ENCODE results near the gene KIDINS220.

Gene KIDINS220

DNA sequence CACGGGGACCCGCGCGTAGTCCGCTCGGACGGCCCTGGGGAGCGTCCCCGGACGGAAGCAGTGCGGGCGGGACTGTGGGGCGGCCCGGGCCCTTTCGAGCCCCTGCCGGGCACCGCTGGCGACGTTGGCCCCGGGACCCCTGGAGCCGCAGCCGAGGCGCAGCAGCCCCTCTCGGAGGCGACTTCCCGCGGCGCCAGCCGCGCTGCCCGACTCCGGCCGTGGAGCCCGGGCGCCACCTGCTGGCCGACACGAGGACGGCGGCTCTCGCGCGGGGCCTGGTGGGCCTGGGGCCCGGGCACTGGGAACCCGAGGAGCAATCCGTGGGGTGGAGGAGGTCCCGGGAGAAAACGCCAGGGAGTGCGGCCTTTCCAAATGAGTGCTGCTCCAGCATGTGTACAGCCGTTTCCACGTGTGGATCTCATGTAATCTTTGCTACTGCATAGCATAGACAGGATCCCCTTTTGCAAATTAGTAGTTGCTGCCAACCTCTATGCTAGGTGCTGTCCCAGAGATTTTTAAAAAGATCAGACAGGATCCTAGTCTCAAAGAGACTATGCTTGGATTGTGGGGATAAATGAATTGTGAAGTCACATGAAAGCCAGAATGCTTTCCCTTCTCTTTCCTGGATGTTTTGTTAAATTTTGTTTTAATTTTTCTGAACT lies 151.6 kb downstream of the KIDINS220 start:
- DNase-seq, result no peak

GRCh38 chr2:8684878-8685696 lies 152.3 kb downstream of the KIDINS220 start:
- no peak for DNase-seq

GRCh38 chr2:8684540-8684877 lies 152.9 kb downstream of the KIDINS220 start:
- no peak for DNase-seq

DNA sequence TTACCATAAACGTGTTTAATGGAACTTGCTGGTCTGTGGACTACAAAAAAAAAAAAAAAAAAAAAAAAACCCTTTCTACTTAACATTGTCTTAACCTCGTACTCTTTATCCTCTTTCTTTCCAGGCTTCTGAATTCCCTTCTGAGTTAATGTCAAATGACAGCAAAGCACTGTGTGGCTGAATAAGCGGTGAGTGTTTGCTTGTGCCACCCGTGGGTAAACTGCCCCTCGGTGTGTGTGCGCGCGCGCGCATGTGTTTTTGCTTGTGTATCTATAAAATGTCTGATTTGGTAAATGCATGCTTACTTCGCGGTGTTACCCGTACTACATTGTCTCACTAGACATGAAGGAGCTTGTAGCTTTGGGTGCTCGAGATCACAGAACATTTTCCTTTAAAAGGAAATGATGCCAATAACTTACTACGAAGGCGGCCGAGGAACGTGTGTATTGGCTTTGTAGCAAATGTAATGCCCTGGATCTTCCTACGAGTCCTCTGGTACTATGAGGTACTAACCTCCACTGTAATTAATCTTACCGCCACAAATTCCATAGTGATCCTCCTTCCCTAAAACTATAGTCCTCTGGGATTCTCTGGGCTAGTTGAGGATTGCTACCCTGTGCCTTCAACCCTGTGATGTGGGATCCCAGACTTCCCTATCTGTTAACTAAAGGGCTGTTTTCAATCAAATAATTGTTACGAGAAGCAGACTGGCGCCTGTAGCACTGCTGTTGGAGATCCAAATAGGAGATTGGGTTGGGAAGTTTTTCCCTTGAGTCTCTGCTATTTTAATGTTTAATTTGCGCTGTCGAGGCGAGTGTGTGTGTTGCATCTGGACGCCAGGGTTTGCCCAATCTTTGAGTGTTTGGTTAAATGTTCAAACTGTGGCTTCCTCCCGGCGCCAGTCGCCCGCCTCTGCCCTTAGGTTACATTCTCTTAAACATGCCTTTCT lies 154.4 kb downstream of the KIDINS220 start:
- DNase-seq, result peak; percentile 63

DNA sequence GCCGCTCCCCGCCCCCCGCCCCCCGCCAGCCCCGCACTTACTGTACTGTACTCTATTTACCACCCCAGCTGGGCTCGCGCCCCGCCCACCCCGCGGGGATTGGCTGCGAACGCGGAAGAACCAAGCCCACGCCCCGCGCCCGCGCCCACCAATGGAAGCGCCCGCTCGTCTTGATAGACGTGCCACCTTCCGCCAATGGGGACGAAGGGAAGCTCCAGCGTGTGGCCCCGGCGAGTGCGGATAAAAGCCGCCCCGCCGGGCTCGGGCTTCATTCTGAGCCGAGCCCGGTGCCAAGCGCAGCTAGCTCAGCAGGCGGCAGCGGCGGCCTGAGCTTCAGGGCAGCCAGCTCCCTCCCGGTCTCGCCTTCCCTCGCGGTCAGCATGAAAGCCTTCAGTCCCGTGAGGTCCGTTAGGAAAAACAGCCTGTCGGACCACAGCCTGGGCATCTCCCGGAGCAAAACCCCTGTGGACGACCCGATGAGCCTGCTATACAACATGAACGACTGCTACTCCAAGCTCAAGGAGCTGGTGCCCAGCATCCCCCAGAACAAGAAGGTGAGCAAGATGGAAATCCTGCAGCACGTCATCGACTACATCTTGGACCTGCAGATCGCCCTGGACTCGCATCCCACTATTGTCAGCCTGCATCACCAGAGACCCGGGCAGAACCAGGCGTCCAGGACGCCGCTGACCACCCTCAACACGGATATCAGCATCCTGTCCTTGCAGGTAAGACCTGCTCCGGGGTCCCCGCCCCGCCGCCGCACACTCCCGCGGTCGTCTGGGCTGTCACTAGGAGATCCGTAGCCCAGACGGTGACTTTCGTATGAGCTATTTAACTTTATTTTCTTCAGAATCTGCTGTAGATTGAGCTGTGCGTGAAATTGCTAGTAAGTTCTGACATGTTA lies 155.4 kb downstream of the KIDINS220 start, which contains the start of gene ID2:
TSS of gene ID2 (plus strand) at position 271 of the 907 bp plus-strand sequence. CDS start at position 381, 110 bp downstream.
- peak; percentile 95 for DNase-seq

DNA sequence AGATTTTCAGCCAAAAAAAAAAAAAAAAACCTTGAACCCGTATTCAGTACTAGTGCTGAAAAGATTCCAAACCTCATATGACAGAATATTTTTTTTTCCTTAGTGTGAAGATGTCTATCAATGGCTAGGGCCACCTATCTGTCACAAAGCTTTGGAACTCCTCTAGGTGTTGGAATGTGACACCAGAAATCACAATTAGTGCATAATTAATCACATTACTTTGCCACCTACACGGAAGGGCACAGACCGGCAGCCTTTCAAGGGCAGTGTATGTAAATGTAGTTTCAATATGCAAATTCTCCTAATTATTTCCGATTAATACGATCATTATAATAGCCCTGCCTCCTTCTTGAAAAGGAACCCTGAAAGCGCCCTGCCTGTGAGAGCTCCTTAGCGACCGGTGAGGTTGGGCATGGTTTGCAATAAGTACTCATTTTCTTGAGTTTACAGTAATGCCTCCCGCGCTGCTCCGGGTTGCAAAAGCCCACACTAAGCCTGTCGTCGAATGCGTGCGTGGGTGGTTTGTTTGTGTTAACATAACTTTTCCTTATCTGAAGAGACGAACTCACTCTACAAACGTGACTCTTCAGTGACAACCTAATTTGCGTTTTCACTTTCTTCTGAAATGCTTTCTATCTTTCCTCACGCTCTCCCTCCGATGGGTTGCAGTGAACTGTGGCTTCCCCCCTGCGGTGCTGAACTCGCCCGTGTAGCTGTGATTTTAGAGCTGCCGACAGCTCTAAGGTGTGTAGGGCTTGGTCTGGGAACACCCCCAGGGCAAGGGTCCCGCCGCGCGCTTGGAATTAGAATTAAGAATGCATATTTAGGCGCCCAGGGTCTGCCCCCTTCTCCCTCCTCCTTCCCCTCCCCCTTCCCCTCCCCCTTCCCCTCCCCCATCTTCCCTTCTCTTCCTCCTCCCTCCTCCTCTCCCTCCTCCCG lies 156.3 kb downstream of the KIDINS220 start:
- no peak for DNase-seq

- DNase-seq, result no peak
Observed at GRCh38 chr2:8679827-8680731, 157.3 kb downstream of the KIDINS220 start.

DNA sequence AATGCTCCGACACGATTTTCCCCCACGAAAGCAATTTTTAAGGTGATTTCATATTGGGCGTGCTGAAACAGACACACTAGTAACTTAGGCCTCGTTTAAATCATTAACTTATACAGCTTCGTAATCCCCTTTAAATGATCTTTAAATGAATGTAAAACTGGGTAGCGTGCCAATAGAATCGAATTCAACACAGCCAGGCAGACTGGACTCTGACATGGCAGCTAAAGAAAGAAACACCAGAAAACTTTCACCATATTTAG lies 157.9 kb downstream of the KIDINS220 start:
- no peak for DNase-seq

Data from NCI-H524 treated with DMSO at 0.1 percent for 48 hours (cell line).